Muscle layer of colon (tissue), 2 donors: ENCODE measurements around the gene TMEM192.
"Not testable (repeated sequence)": the region's sequence is repeated elsewhere in the genome, so short reads cannot be mapped to it uniquely, and the experiment has no call there.

Experiments used
- H3K27ac ChIP-seq: one replicate; pipeline ENCODE4 v1.7.0; 2013; ENCODE audit warnings: low read depth, mild to moderate bottlenecking, low read length, moderate library complexity
- H3K27me3 ChIP-seq, 2 donors: one replicate each; pipeline ENCODE4 v1.7.0; 2013; ENCODE audit warnings: low read length in 2 of 2, mild to moderate bottlenecking in 2 of 2; ENCODE audit not compliant: insufficient read depth in 2 of 2, control insufficient read depth in 1 of 2
- H3K36me3 ChIP-seq: one replicate; pipeline ENCODE4 v1.7.0; 2013; ENCODE audit warnings: mild to moderate bottlenecking, low read length; ENCODE audit not compliant: insufficient read depth
- H3K4me1 ChIP-seq: one replicate; pipeline ENCODE4 v1.7.0; 2013; ENCODE audit warnings: mild to moderate bottlenecking, low read length; ENCODE audit not compliant: insufficient read depth
- H3K4me3 ChIP-seq, 2 donors: one replicate each; pipeline ENCODE4 v1.7.0; 2013; ENCODE audit warnings: low read length in 2 of 2, low read depth in 1 of 2, mild to moderate bottlenecking in 1 of 2, moderate library complexity in 1 of 2
- H3K9ac ChIP-seq: one replicate; pipeline ENCODE4 v1.7.0; 2013; ENCODE audit warnings: low read length
- H3K9me3 ChIP-seq: one replicate; pipeline ENCODE4 v1.7.0; 2013; ENCODE audit warnings: mild to moderate bottlenecking, low read length
- donor health status: abdominal sarcoma.
- donor health status: Adenocarcinoma of cecum.

The TMEM192 gene

GRCh38 chr4:165052627-165053026 is 60.0 kb downstream of the TMEM192 start:
- Histone ChIP-seq H3K36me3 (no peaks in the 10 kb centered on the region), H3K27ac (no peak overlapping the region)

GRCh38 chr4:165048170-165048569 is 64.5 kb downstream of the TMEM192 start:
- H3K9me3 ChIP-seq, result no peaks in the 10 kb centered on the region
- H3K36me3 ChIP-seq, result no peaks in the 10 kb centered on the region
- H3K4me3 ChIP-seq, result no peak overlapping the region
- no peak overlapping the region for H3K27ac ChIP-seq
- H3K9ac ChIP-seq, result no peak overlapping the region
- no peaks in the 10 kb centered on the region for H3K27me3 ChIP-seq
- H3K4me1 ChIP-seq, result no peaks in the 10 kb centered on the region

More at GRCh38 chr4:165052627-165053026, 60.0 kb downstream of the TMEM192 start:
- no peaks in the 10 kb centered on the region for H3K9me3 ChIP-seq
- H3K9ac ChIP-seq, result no peak overlapping the region
- no peak overlapping the region for H3K4me3 ChIP-seq
- H3K27me3 ChIP-seq, result no peaks in the 10 kb centered on the region
- no peaks in the 10 kb centered on the region for H3K4me1 ChIP-seq

- H3K36me3 ChIP-seq, result no peaks in the 10 kb centered on the region
- no peak within 1 kb of the TSS for H3K27ac ChIP-seq
- no peaks in the 10 kb centered on the region for H3K4me1 ChIP-seq
- no peak within 1 kb of the TSS for H3K9ac ChIP-seq
- no peaks in the 10 kb centered on the region for H3K27me3 ChIP-seq
- no peak within 1 kb of the TSS for H3K4me3 ChIP-seq
- H3K9me3 ChIP-seq, result no peaks in the 10 kb centered on the region
These were observed 81.0 kb downstream of the TMEM192 start, which contains the start of gene TRIM60 for GRCh38 chr4:165031436-165032211. TRIM60 (plus strand) TSS chr4:165031999; CDS start chr4:165040073, 8,074 bp downstream.

GRCh38 chr4:165027762-165028402 is 84.8 kb downstream of the TMEM192 start:
- H3K27ac ChIP-seq, result no peak overlapping the region
- H3K9me3 ChIP-seq, result no peaks in the 10 kb centered on the region
- H3K4me1 ChIP-seq, result no peaks in the 10 kb centered on the region
- no peak overlapping the region for H3K4me3 ChIP-seq
- H3K27me3 ChIP-seq, result no peaks in the 10 kb centered on the region
- no peaks in the 10 kb centered on the region for H3K36me3 ChIP-seq
- H3K9ac ChIP-seq, result no peak overlapping the region

DNA sequence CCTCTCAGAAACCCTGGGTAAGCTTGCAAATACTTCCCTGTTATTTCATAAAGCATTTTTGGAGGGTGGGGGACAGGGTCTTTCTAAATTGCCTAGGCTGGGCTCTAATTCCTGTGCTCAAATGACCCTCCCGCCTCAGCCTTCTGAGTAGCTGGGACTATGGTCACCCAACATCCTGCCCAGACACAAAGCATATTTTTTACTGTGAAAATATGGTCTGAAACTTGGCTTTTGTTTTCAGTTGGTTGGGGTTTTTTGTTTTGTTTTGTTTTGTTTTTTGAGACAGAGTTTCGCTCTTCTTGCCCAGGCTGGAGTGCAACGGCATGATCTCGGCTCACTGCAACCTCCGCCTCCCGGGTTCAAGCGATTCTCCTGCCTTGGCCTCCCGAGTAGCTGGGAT is 86.9 kb downstream of the TMEM192 start:
- H3K9ac ChIP-seq, H3K4me3 ChIP-seq, H3K27ac ChIP-seq, H3K4me1 ChIP-seq, H3K36me3 ChIP-seq, H3K9me3 ChIP-seq, H3K27me3 ChIP-seq: not testable (repeated sequence)
